WI38 (cell line): ENCODE measurements around the gene SH3TC1.

ENCODE experiments used
- H3K4me3 ChIP-seq: 2 replicates; pipeline ENCODE4 v1.5.1; 2011; ENCODE audit warnings: low read depth, mild to moderate bottlenecking, control low read depth, low read length
- TF ChIP-seq, protein P1 (sequence below): IDR thresholded peaks from 2 replicates; pipeline ENCODE4 v1.5.1; 2012; ENCODE audit warnings: low read depth, mild to moderate bottlenecking, control low read depth, low read length

Gene SH3TC1

DNA sequence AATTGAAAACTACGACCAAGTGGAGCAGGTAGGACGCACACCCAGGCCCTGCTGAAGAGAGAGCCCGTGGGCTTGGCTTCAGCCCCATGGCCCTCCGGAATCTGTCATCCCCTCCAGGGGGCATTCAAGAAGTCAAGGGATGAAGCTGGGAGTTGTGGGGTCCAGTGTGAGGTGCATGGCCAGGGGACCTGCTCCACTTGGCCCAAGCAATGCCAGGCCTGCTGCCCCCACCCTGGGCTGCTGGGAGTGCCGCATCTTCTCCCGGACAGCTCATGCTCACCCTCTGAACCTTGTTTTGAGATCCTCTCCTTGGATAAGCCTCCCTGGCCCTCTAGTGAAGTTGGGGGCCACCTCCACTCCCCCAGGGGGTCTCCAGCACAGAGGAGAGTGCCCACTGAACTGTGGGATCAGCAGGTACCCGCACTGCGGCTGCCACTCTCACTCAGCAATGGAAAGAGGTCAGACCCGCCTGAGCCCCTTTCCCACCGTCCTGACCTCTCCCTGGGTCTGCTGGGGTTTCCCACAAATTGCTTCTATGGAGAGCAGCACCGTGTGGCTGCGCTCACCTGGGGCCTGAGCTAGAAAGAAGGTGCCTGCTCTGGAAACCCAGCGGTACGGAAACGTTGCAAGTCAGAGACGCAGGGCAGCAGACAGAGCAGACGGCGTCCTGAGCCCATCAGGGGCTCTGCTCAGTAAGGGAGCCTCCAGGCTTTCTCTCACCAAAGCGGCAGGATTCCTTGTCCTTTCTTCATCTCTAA lies 35.5 kb upstream of the SH3TC1 start:
- TF ChIP-seq, protein P1, sequence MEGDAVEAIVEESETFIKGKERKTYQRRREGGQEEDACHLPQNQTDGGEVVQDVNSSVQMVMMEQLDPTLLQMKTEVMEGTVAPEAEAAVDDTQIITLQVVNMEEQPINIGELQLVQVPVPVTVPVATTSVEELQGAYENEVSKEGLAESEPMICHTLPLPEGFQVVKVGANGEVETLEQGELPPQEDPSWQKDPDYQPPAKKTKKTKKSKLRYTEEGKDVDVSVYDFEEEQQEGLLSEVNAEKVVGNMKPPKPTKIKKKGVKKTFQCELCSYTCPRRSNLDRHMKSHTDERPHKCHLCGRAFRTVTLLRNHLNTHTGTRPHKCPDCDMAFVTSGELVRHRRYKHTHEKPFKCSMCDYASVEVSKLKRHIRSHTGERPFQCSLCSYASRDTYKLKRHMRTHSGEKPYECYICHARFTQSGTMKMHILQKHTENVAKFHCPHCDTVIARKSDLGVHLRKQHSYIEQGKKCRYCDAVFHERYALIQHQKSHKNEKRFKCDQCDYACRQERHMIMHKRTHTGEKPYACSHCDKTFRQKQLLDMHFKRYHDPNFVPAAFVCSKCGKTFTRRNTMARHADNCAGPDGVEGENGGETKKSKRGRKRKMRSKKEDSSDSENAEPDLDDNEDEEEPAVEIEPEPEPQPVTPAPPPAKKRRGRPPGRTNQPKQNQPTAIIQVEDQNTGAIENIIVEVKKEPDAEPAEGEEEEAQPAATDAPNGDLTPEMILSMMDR = no peak
- no peak overlapping the region for H3K4me3 ChIP-seq

DNA sequence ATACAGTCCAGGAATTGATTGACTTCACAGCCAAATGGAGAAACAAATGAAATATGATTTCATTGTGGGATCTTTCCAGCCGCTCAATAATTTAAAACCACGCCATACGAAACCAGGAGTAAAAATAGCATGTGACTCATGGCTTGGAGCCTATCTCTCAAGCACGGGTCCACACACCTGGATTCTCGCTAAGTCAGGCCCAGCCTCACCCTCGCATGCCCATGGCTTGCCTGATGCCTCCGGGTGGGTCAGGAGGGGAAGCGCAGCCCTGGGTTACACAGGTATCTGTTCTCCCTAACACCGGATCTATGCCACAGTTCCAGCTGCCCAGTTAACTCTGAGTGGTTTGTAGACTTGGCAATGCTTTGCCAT lies 34.9 kb upstream of the SH3TC1 start:
- TF ChIP-seq, protein P1 = no peak
- H3K4me3 ChIP-seq = no peak overlapping the region

DNA sequence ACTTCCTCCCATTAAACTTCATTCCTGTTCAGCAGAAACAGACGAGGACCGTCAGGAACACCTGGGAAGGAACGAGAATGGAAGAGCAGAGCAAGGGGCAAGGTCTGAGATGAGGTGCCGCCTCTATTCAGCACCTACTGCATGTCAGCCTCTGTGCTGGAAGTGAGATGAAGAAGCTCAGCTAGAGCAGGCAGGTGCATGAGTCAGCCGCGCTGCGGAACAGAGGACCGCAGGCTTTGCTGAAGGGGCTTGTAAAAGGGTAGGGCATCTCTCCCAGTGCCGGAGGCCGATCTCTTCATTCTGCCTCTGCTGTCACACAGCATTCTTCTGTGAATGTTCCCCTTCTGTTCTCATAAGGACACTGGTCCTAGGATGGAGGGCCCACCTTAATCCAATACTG lies 34.4 kb upstream of the SH3TC1 start:
- no peak overlapping the region for H3K4me3 ChIP-seq
- TF ChIP-seq, protein P1 = no peak

DNA sequence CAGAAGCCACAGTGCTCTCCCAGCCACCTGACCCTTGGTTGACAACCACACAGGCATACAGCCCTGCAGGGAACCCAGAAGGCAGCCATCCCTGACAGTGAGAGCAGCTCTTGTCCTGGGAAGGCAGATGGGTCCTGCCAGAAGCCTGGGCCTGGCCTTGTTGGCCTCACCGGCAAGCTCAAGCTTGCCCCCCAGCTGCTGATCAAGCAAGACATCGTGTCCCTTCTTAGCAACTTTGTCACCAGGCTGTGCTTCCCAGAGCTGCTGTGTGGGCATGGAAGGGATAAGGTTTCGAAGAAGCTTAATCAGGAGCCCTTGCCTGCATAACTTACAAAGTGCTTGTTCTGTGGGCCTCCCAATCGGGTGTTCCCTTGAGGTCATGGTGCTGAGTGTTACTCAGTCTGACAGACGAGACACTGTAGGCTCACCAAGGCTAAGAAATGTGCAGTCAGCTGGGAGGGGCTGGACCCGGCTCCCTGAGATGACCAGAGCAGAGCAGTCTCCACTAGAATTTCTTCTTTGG lies 33.7 kb upstream of the SH3TC1 start:
- TF ChIP-seq, protein P1 = no peak
- H3K4me3 ChIP-seq = no peak overlapping the region

DNA sequence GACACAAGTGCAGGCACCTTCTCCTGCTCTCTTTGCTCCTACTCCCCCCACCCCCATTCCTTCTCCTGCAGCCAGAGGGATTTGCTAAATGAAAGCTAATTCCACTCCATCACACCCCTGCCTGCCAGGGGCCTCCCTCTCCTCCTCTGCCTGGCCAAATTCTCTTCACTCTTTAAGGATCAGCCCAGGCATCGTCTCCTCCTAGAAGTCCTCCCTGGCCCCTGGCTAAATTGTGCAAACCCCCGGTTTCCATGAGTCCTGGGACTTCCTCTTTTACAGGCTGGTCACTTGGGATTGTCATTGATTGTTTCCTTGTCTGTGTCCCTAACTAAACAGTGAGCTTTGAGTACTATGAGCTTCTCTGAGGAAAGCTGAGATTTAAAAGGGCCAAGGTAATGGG lies 31.8 kb upstream of the SH3TC1 start:
- TF ChIP-seq, protein P1 = no peak
- H3K4me3 ChIP-seq = no peak overlapping the region

DNA sequence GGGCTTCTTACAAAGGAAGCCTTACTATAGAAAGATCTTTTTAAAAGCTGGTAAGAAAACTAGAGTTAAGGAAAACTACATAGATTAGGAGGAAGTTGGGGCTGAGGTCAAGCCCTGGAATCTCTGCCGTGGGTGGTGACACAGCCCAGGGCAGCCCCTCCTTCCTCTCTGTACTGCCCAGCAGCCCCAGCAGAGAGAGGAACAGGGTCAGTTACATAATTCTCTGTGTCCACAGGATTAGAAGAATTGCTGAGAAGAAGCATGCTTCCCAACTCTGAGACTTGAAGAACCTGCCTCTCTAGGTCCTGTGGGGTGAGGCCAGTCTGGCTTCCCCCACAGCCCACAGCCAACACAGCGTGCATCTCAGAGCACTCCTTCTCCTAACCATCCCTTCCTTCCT lies 31.3 kb upstream of the SH3TC1 start:
- no peak overlapping the region for H3K4me3 ChIP-seq
- TF ChIP-seq, protein P1 = no peak

DNA sequence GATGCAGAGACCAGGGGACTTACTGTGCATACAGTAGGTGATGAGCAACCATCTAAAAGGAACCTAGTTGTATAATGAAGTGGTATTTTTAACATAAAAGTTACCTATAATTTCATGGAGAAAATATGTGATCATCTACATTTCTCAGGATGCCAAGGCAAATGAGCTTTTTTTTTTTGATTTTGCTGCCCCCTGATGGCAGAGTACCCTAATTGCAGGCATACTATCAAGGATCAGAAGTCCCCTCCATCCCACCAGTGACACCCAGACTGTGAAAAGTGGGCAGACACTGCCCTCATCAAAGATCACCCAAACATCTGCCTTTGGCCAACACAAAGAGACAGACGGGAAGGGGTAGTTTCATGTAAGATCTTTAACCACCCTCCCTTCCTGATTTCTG lies 30.9 kb upstream of the SH3TC1 start:
- TF ChIP-seq, protein P1 = peak; percentile 40
- H3K4me3 ChIP-seq = no peak overlapping the region
